ENCODE data around the gene TXN.

The TXN gene

GRCh38 chr9:110256380-110257096, at the start of gene TXN:
TXN (minus strand) TSS chr9:110256507; CDS start chr9:110256435, 72 bp downstream.
- peak; percentile 91 for DNase-seq

- DNase-seq = no peak
Measured at GRCh38 chr9:110303133-110303532, 46.8 kb upstream of the TXN start.

- no peak for DNase-seq
Measured at GRCh38 chr9:110298043-110298605, 41.8 kb upstream of the TXN start.

DNA sequence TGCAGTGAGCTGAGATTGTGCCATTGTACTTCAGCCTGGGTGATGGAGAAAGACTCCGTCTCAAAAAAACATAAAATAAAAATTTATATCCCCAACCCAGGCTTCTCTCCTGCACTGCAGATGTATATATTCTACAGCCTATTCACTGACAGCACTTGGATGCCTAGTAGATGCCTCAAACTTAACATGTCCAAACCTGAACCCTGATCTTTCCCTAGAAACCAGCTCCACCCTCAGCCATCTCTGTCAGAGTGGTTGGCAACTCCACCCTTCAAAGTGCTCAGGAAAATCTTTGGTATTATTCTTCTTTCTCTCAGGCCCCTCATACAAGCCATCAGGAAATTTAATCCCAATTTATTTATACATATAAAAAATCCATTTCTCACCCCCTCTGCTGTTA, 36.9 kb upstream of the TXN start:
- no peak for DNase-seq

- DNase-seq = no peak
Measured at GRCh38 chr9:110291921-110292557, 35.7 kb upstream of the TXN start.

DNA sequence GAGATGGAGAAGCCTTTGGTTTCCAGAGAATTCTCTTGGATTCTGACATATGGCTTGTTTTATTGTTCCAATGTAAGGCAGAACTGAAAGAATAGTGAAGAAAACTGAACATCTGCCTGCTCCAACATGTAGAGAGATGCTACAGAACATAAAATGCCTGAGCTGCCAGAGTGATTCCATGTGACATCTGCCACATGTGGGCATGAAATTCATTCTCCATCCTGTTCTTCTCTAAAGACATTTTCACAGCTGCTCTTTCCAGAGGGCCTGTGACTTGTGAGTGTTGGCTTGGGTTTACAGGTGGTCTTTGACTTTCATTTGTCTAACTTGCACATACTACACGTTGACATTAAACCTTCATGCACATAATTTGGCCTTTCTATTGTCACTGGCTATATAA, 33.7 kb upstream of the TXN start:
- no peak for DNase-seq

DNA sequence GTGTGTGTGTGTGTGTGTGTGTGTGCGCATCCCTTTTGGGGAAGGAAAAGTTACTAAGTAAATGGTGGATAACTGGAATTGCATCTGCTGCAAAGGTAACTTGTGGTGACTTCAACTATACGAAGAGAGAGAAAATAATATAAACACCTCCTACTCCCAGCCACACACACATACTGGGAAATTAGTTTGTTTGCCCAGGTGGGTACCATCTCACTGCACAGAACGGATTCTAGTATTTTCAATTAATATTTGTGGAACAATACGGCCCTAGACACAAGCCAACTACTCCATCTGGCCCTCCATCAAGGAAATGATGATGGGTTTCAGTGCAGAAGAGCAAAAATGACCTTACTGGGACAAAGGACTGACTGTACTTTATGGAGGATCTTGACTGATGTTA, 32.2 kb upstream of the TXN start:
- DNase-seq = no peak

- DNase-seq = no peak
Measured at GRCh38 chr9:110287289-110287680, 31.0 kb upstream of the TXN start.

- DNase-seq = no peak
Measured at GRCh38 chr9:110284211-110284844, 28.0 kb upstream of the TXN start.

DNA sequence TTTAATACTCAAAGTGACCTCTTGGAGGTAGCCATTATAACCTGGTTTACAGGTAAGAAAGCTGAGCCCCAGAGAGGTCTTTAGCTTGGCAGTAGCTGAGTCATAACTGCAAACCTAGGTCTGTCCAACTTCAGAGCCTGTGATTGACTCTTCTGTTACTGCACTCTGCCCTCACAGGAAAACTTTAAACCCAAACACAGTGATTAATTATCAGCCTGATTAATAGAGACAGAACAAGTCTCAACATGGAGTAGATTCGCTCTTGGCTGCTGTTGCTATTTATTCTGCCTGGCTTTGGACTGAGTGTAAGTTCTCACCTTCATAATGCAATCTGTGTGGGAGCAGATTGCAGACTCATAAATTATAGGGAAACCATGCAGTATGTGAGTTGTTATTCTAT, 27.4 kb upstream of the TXN start:
- DNase-seq = no peak

DNA sequence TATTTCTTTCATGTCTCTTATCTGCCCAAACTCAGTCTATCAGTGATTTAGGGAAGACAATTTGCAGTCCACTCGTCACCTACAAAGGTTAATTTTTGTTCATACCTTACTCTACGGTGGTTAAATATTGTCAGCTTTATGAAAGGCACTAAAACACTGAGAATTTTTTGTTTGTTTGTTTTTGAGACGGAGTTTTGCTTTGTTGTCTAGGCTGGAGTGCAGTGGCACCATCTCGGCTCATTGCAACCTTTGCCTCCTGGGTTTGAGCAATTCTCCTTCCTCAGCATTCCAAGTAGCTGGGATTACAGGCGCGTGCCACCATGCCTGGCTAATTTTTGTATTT, 26.4 kb upstream of the TXN start:
- DNase-seq = no peak

GRCh38 chr9:110282018-110282738, 25.9 kb upstream of the TXN start:
- no peak for DNase-seq

GRCh38 chr9:110278080-110278707, 21.9 kb upstream of the TXN start:
- DNase-seq = no peak

GRCh38 chr9:110276781-110277180, 20.5 kb upstream of the TXN start:
- DNase-seq = no peak

DNA sequence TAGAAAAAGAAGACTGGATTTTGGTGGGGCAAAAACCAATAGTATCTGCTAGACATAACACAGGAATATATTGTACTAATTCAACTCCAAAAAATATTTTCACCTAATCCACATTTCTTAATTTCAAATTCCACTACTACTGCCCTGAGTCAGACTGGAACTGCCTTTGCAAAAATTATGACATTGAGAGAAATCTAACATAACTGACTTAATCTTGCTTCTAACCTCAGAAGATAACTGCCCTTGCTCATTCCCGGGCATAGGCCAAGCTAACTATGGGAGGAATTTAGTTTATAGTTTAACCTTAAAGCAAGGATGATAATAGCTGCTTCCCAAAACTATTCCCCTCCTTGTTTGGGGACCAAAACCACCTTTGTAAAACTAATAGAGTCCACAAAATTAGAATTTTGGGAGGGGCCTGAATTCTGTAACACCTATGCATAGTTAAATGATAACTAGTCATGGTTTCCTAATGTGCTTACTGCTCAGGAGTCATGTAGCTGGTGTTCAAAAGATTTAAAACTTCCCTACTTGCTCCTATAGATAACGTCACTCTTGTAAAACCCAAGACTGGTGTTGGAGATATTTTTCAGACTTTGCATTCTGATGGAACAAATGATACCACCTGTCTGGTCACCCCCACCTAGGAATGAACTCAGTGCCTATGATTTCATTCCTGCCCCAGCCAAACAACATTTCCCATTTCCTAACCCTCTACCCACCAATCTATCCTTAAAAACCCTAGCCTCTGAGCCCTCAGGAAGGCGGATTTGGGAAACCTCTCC, 14.1 kb upstream of the TXN start:
- DNase-seq = no peak

DNA sequence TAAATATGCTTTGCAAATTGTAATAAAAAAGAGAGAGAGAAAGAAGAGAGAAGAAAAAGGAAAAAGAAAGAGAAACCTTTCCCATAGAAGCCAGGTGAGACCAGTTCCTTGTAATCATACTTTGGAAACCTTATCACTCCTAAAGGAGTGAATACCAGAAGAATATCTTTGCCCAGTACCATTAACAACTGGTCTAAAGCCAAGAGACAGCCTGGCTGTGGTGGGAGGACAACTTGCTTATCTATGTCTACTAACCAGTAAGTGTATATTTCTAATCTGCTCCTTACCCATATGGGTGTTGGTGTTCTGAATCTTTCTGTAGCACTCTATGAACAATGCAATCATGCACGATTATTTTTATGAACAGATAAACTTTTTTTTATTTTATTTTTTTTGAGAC, 10.5 kb upstream of the TXN start:
- no peak for DNase-seq

- DNase-seq = no peak
Measured at GRCh38 chr9:110261632-110262031, 5.3 kb upstream of the TXN start.

- no peak for DNase-seq
Measured at GRCh38 chr9:110260911-110261310, 4.6 kb upstream of the TXN start.

GRCh38 chr9:110259566-110259965, 3.3 kb upstream of the TXN start:
- DNase-seq = no peak

- DNase-seq = no peak
Measured at GRCh38 chr9:110258690-110259091, 2.4 kb upstream of the TXN start.

DNA sequence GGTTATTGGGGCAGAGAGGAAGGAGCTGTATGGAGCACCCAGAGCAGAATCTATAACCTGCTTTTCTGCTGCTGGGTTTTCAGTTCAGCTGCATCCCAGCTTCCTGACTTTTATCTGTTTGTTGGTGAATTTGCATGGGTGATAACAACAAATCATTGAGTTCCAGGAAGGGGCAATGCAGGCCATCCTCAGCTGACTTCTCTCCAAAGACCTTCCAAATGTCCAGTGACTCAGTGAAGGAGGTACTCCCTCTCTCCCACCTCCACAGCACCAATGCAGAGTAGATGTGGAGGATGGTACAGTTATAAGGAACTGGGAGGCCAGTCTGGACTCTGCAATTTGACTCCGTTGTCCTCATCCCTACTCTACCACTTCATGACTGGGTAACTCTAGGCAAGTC, 1.6 kb upstream of the TXN start:
- no peak for DNase-seq

Data from stimulated activated CD4-positive, alpha-beta T cell treated with anti-CD3 and anti-CD28 coated beads, Interleukin-12 subunit alpha, Interleukin-12 subunit beta, amount 100 ng/mL, for 4 hours (primary cell).